ENCODE data around the gene PBX3. TPM values are rescaled to one million over a fixed set of nuclear protein-coding genes. Genes with fewer than 3 reads are reported as not detected.

PBX3 gene
- total RNA-seq, 2 experiments from 2014 or later: 40.8 to 54.6 TPM

GRCh38 chr9:125805057-125805456 lies 57.9 kb downstream of the PBX3 start:
- H3K4me2 ChIP-seq (ENCODE audit: low read length): no peak overlapping the region
- DNase-seq (ENCODE audit: low spot score): no peak
- POLR2A ChIA-PET: no interaction called here
- CTCF ChIA-PET (ENCODE audit: unreplicated experiment): no interaction called here
- H3K9me2 ChIP-seq (ENCODE audit: insufficient read depth, low read length): no peaks in the 10 kb centered on the region
- no peak overlapping the region for H3K27ac ChIP-seq (ENCODE audit: low read depth, low read length, poor library complexity, severe bottlenecking)
- H4K20me1 ChIP-seq (ENCODE audit: insufficient read depth, low read length): no peaks in the 10 kb centered on the region
- TF ChIP-seq, protein P1, sequence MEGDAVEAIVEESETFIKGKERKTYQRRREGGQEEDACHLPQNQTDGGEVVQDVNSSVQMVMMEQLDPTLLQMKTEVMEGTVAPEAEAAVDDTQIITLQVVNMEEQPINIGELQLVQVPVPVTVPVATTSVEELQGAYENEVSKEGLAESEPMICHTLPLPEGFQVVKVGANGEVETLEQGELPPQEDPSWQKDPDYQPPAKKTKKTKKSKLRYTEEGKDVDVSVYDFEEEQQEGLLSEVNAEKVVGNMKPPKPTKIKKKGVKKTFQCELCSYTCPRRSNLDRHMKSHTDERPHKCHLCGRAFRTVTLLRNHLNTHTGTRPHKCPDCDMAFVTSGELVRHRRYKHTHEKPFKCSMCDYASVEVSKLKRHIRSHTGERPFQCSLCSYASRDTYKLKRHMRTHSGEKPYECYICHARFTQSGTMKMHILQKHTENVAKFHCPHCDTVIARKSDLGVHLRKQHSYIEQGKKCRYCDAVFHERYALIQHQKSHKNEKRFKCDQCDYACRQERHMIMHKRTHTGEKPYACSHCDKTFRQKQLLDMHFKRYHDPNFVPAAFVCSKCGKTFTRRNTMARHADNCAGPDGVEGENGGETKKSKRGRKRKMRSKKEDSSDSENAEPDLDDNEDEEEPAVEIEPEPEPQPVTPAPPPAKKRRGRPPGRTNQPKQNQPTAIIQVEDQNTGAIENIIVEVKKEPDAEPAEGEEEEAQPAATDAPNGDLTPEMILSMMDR (conservative IDR thresholded peaks at IDR 0.05; ENCODE audit: low read length): no peak
- no peak for TF ChIP-seq EZH2phosphoT487 (IDR thresholded peaks at IDR 0.05; ENCODE audit: borderline replicate concordance, low read depth, low read length)
- no peak overlapping the region for H2AFZ ChIP-seq (ENCODE audit: low read length)
- H3K79me2 ChIP-seq (ENCODE audit: insufficient read depth, low read depth, low read length): no peaks in the 10 kb centered on the region
- no peaks in the 10 kb centered on the region for H3K9me3 ChIP-seq (ENCODE audit: low read length)
- no peak overlapping the region for H3K4me3 ChIP-seq (ENCODE audit: low read depth, low read length, poor library complexity, severe bottlenecking)
- no TSS peak for BruUV-seq (replicated peaks)
- intact Hi-C loops (cut with micrococcal nuclease; ENCODE audit: unreplicated experiment): no loop called here
- no peaks in the 10 kb centered on the region for H3K36me3 ChIP-seq (ENCODE audit: insufficient read depth, low read length)
- no peaks in the 10 kb centered on the region for H3K4me1 ChIP-seq (ENCODE audit: insufficient read depth, low read length, poor library complexity, severe bottlenecking)

DNA sequence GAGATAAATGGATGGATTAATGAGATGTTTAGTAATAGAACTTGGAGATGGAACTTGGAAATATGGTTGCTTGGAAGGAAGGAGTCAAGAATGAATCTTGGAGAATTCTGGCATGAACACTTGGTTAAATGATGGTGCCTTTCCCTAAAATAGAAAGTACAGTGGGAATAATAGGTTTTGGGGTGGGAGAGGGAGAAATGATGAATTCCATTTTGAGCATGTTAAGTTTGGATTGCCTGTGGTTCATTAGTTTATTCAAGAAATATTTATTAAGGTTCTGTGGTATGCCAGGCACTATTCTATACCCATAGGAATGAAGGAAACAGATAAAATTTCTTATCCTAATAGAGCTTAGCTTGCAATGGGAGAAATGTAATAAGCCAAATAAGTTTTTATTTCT lies 58.4 kb downstream of the PBX3 start:
- no peaks in the 10 kb centered on the region for H3K79me2 ChIP-seq (ENCODE audit: insufficient read depth, low read depth, low read length)
- no peaks in the 10 kb centered on the region for H3K9me2 ChIP-seq (ENCODE audit: insufficient read depth, low read length)
- POLR2A ChIA-PET: no interaction called here
- no peak overlapping the region for H3K4me3 ChIP-seq (ENCODE audit: low read depth, low read length, poor library complexity, severe bottlenecking)
- CTCF ChIA-PET (ENCODE audit: unreplicated experiment): no interaction called here
- H3K27ac ChIP-seq (ENCODE audit: low read depth, low read length, poor library complexity, severe bottlenecking): no peak overlapping the region
- no peaks in the 10 kb centered on the region for H4K20me1 ChIP-seq (ENCODE audit: insufficient read depth, low read length)
- TF ChIP-seq, protein P1 (conservative IDR thresholded peaks at IDR 0.05; ENCODE audit: low read length): no peak
- TF ChIP-seq EZH2phosphoT487 (IDR thresholded peaks at IDR 0.05; ENCODE audit: borderline replicate concordance, low read depth, low read length): no peak
- no peaks in the 10 kb centered on the region for H3K9me3 ChIP-seq (ENCODE audit: low read length)
- intact Hi-C loops (cut with micrococcal nuclease; ENCODE audit: unreplicated experiment): no loop called here
- no peak for DNase-seq (ENCODE audit: low spot score)
- H3K4me2 ChIP-seq (ENCODE audit: low read length): no peak overlapping the region
- BruUV-seq (replicated peaks): no TSS peak
- H3K36me3 ChIP-seq (ENCODE audit: insufficient read depth, low read length): no peaks in the 10 kb centered on the region
- no peaks in the 10 kb centered on the region for H3K4me1 ChIP-seq (ENCODE audit: insufficient read depth, low read length, poor library complexity, severe bottlenecking)
- H2AFZ ChIP-seq (ENCODE audit: low read length): no peak overlapping the region

DNA sequence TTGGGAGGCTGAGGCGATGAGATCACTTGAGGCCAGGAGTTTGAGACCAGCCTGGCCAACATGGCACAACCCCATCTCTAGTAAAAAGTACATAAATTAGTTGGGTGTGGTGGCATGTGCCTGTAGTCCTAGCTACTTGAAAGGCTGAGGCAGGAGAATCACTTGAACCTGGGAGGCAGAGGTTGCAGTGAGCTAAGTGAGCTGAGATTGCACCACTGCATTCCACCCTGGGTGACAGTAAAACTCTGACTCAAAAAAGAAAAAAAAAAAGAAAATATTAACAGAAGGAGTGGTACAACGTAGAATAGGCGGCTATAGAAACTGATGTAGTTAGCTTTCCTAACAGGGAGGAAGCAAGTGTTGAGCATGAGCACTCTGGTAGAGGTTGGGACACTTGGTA lies 59.9 kb downstream of the PBX3 start:
- intact Hi-C loops (cut with micrococcal nuclease; ENCODE audit: unreplicated experiment): no loop called here
- no peak for DNase-seq (ENCODE audit: low spot score)
- POLR2A ChIA-PET: no interaction called here

More for the DNA sequence above, 59.9 kb downstream of the PBX3 start:
- CTCF ChIA-PET (ENCODE audit: unreplicated experiment): no interaction called here
- Histone ChIP-seq H3K36me3 (ENCODE audit: insufficient read depth, low read length) (no peaks in the 10 kb centered on the region), H2AFZ (ENCODE audit: low read length) (no peak overlapping the region), H3K9me2 (ENCODE audit: insufficient read depth, low read length) (no peaks in the 10 kb centered on the region), H3K4me2 (ENCODE audit: low read length) (no peak overlapping the region), H3K4me3 (ENCODE audit: low read depth, low read length, poor library complexity, severe bottlenecking) (no peak overlapping the region), H3K9me3 (ENCODE audit: low read length) (no peaks in the 10 kb centered on the region), H3K79me2 (ENCODE audit: insufficient read depth, low read depth, low read length) (no peaks in the 10 kb centered on the region), H3K4me1 (ENCODE audit: insufficient read depth, low read length, poor library complexity, severe bottlenecking) (no peaks in the 10 kb centered on the region), H4K20me1 (ENCODE audit: insufficient read depth, low read length) (no peaks in the 10 kb centered on the region), H3K27ac (ENCODE audit: low read depth, low read length, poor library complexity, severe bottlenecking) (no peak overlapping the region)
- no TSS peak for BruUV-seq (replicated peaks)
- TF ChIP-seq, protein P1 (conservative IDR thresholded peaks at IDR 0.05; ENCODE audit: low read length): no peak

Data from OCI-LY7 (cell line).